ENCODE measurements around the gene TADA2A.
"Not testable (repeated sequence)": the region's sequence is repeated elsewhere in the genome, so short reads cannot be mapped to it uniquely, and the experiment has no call there.

Gene TADA2A

GRCh38 chr17:37410357-37410756 is 3.7 kb downstream of the TADA2A start:
- no peak for TF ChIP-seq JUND (IDR thresholded peaks at IDR 0.05; ENCODE audit: low read depth)
- DNase-seq (ENCODE audit: low read depth in 1 of 2, low spot score in 1 of 2), result no peak
- in situ Hi-C loops (cut with HindIII; ENCODE audit: low pct_unique_long_range_greater_than_20kb, low sequenced_read_pairs), result no loop called here

- no peak for DNase-seq (ENCODE audit: low read depth in 1 of 2, low spot score in 1 of 2)
- TF ChIP-seq JUND (IDR thresholded peaks at IDR 0.05; ENCODE audit: low read depth), result no peak
- in situ Hi-C loops (cut with HindIII; ENCODE audit: low pct_unique_long_range_greater_than_20kb, low sequenced_read_pairs), result no loop called here
Measured at GRCh38 chr17:37413875-37414519, 7.3 kb downstream of the TADA2A start.

GRCh38 chr17:37417852-37418251 is 11.2 kb downstream of the TADA2A start:
- no peak for DNase-seq (ENCODE audit: low read depth in 1 of 2, low spot score in 1 of 2)
- no peak for TF ChIP-seq JUND (IDR thresholded peaks at IDR 0.05; ENCODE audit: low read depth)
- in situ Hi-C loops (cut with HindIII; ENCODE audit: low pct_unique_long_range_greater_than_20kb, low sequenced_read_pairs), result no loop called here

GRCh38 chr17:37422971-37423625 is 16.4 kb downstream of the TADA2A start:
- DNase-seq (ENCODE audit: low read depth in 1 of 2, low spot score in 1 of 2), result no peak
- no peak for TF ChIP-seq JUND (IDR thresholded peaks at IDR 0.05; ENCODE audit: low read depth)
- in situ Hi-C loops (cut with HindIII; ENCODE audit: low pct_unique_long_range_greater_than_20kb, low sequenced_read_pairs), result no loop called here

- in situ Hi-C loops (cut with HindIII; ENCODE audit: low pct_unique_long_range_greater_than_20kb, low sequenced_read_pairs), result no loop called here
- no peak for DNase-seq (ENCODE audit: low read depth in 1 of 2, low spot score in 1 of 2)
- no peak for TF ChIP-seq JUND (IDR thresholded peaks at IDR 0.05; ENCODE audit: low read depth)
Measured at GRCh38 chr17:37425268-37425667, 18.6 kb downstream of the TADA2A start.

GRCh38 chr17:37429039-37429438 is 22.4 kb downstream of the TADA2A start:
- no peak for DNase-seq (ENCODE audit: low read depth in 1 of 2, low spot score in 1 of 2)
- in situ Hi-C loops (cut with HindIII; ENCODE audit: low pct_unique_long_range_greater_than_20kb, low sequenced_read_pairs), result no loop called here
- TF ChIP-seq JUND (IDR thresholded peaks at IDR 0.05; ENCODE audit: low read depth), result no peak

GRCh38 chr17:37429453-37429852 is 22.8 kb downstream of the TADA2A start:
- in situ Hi-C loops (cut with HindIII; ENCODE audit: low pct_unique_long_range_greater_than_20kb, low sequenced_read_pairs), result no loop called here
- no peak for TF ChIP-seq JUND (IDR thresholded peaks at IDR 0.05; ENCODE audit: low read depth)
- no peak for DNase-seq (ENCODE audit: low read depth in 1 of 2, low spot score in 1 of 2)

- no peak for TF ChIP-seq JUND (IDR thresholded peaks at IDR 0.05; ENCODE audit: low read depth)
- in situ Hi-C loops (cut with HindIII; ENCODE audit: low pct_unique_long_range_greater_than_20kb, low sequenced_read_pairs), result no loop called here
- no peak for DNase-seq (ENCODE audit: low read depth in 1 of 2, low spot score in 1 of 2)
Measured at GRCh38 chr17:37430051-37430627, 23.5 kb downstream of the TADA2A start.

GRCh38 chr17:37432671-37433070 is 26.0 kb downstream of the TADA2A start:
- no peak for DNase-seq (ENCODE audit: low read depth in 1 of 2, low spot score in 1 of 2)
- TF ChIP-seq JUND (IDR thresholded peaks at IDR 0.05; ENCODE audit: low read depth), result no peak
- in situ Hi-C loops (cut with HindIII; ENCODE audit: low pct_unique_long_range_greater_than_20kb, low sequenced_read_pairs), result no loop called here

- in situ Hi-C loops (cut with HindIII; ENCODE audit: low pct_unique_long_range_greater_than_20kb, low sequenced_read_pairs), result no loop called here
- TF ChIP-seq JUND (IDR thresholded peaks at IDR 0.05; ENCODE audit: low read depth), result no peak
- DNase-seq (ENCODE audit: low read depth in 1 of 2, low spot score in 1 of 2), result no peak
Measured at GRCh38 chr17:37438141-37438540, 31.5 kb downstream of the TADA2A start.

GRCh38 chr17:37440424-37440823 is 33.7 kb downstream of the TADA2A start:
- no peak for TF ChIP-seq JUND (IDR thresholded peaks at IDR 0.05; ENCODE audit: low read depth)

GRCh38 chr17:37441369-37442014 is 34.8 kb downstream of the TADA2A start:
- not testable (repeated sequence) for DNase-seq (ENCODE audit: low read depth in 1 of 2, low spot score in 1 of 2)

More at GRCh38 chr17:37440424-37440823, 33.7 kb downstream of the TADA2A start:
- DNase-seq (ENCODE audit: low read depth in 1 of 2, low spot score in 1 of 2), result no peak
- in situ Hi-C loops (cut with HindIII; ENCODE audit: low pct_unique_long_range_greater_than_20kb, low sequenced_read_pairs), result no loop called here

GRCh38 chr17:37446027-37446426 is 39.3 kb downstream of the TADA2A start:
- in situ Hi-C loops (cut with HindIII; ENCODE audit: low pct_unique_long_range_greater_than_20kb, low sequenced_read_pairs), result no loop called here
- TF ChIP-seq JUND (IDR thresholded peaks at IDR 0.05; ENCODE audit: low read depth), result no peak
- no peak for DNase-seq (ENCODE audit: low read depth in 1 of 2, low spot score in 1 of 2)

More at GRCh38 chr17:37441369-37442014, 34.8 kb downstream of the TADA2A start:
- in situ Hi-C loops (cut with HindIII; ENCODE audit: low pct_unique_long_range_greater_than_20kb, low sequenced_read_pairs), result not testable (repeated sequence)
